ENCODE results near the gene BLMH.

- TF ChIP-seq CTCF (IDR thresholded peaks at IDR 0.05) (no peak), POLR2A (IDR thresholded peaks at IDR 0.05) (no peak)
Observed at GRCh38 chr17:30323262-30323894, 31.6 kb upstream of the BLMH start.

All from thyroid gland (tissue), 4 donors.